NCI-H345 treated with DMSO at 0.1 percent for 48 hours (cell line): Measurements from ENCODE around the gene BCAS3.

Experiments used
- DNase-seq: peaks from one replicate; lab custom pipeline; 2025; ENCODE audit not compliant: unreplicated experiment; lab: John Stamatoyannopoulos, UW

Gene BCAS3

DNA sequence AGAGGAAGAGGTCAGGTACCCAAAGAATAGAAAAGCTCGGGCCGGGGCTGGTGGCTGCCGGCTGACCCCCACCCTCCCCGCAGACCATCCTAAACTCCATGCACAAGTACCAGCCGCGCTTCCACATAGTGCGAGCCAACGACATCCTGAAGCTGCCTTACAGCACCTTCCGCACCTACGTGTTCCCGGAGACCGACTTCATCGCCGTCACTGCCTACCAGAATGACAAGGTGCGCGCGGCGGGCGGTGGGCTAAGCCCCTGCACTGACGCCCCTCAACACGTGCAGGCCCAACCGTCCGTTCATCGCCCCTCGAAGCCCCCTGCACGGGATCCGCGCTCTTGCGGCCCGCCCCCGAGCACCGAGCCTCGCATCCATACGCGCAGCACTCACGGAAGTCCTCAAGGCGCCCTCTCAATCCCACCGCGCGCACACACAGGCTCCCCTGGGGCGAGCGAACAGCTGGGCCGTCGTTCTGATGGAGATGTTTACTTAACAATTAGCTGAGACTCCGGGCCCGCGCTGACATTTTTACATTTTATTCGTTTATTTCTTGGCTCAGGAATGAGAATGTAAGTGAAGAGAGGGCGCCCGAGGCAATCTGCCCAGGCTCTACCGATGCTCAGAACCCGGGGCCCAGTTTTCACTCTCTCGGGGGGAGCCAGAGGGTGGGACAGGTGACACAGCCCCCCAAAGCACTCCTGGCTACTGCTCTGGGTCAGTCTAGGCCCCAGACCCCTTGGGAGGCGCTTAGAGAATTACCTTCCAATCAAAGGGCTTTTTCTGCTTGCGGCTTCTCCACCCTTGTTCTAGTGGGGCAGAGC, 725.5 kb downstream of the BCAS3 start:
- DNase-seq = peak; percentile 58

GRCh38 chr17:61403801-61404662, 726.4 kb downstream of the BCAS3 start:
- DNase-seq = no peak

DNA sequence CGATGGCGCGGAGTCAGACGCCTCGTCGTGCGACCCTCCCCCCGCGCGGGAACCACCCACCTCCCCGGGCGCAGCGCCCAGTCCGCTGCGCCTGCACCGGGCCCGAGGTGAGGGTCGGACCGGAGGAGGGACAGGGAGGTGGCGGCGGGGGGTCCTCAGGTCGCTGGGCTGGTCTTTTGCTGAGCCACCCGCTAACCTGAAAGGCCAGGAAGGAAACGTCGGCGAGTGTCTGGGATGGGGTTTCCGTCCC, 726.9 kb downstream of the BCAS3 start:
- DNase-seq = no peak

GRCh38 chr17:61404913-61405685, 727.4 kb downstream of the BCAS3 start:
- no peak for DNase-seq

DNA sequence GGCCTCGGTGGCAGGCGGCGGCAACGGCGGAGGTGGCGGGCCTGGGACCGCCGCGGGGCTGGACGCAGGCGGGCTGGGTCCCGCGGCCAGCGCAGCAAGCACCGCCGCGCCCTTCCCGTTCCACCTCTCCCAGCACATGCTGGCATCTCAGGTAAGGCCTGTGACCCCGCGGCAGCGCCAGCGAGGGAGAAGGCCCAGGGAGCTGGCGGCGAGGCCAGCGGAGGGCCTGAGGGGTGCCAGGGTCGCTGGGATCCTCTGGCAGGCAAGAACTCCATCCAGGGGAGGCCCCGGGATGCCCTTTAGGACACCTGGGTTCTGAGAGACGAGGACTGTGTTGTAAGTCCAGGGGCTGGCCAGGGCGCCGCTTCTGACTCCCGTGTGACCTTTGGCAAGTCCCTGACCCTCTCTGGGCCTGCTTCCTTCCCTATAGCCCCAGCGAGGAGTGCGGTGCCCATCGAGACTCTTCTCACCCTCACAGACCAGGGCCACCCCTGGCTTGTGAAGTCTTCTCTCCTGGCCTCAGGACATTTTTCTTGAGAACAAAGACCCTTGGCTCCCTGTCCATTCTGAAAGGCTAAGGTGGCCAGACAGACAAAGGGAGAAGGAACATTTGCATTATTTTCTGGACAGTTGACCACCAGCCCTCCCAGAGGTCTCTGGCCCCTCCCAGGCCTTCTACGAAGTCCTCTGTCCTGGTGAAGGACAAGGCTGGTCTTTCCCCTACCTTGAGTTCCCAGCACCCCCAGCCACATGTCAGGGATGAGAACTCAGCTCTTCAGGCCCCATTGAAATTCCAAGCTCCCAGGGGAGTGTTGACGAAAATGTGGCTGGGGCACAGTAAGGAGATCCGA, 728.3 kb downstream of the BCAS3 start:
- no peak for DNase-seq

GRCh38 chr17:61406537-61406845, 728.8 kb downstream of the BCAS3 start:
- DNase-seq = no peak

DNA sequence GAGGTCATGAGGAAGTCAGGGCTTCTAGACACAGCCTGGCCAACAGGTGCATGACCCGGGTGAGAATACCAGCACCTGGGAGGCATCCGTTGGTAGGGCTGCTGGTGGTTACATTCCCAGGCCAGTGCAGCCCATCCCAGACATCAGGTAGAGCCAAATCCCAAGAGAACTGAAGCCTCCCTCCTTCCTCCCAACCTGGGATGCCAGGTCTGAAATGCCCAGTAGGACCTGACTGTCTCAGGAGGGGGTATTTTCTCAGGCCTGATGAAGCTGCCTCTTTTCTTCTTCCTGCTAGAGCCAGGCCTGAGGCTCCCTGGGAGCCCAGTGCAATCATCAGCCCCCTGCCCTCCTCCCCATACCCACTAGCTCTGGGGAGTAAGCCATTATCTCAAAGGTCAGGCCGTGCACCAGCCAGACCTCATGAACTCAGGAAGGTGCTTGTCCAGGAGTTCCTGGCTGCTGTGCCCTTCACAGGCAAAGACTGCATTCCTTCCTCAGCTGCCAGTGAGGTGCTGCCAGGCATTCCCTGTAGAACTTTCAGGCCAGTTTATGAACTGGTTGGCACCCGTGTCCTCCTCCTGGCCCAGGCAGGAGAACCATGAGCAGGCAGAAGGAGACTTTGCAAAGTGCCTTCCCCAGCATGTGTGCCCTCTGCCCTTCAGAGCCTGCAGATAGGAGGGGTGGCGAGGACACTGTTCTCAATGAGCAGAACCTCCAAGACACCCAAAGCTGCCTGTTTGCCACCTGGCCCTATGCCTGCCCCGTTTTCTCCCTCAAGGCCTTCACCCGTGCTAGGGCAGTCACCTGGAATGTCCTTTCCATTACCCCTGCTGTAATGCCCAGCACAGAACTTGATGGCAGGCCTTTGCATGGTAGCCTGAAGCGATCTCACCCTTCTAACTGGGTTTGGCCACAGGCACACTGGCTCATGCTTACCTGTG, 729.6 kb downstream of the BCAS3 start:
- no peak for DNase-seq

- DNase-seq = no peak
Measured at GRCh38 chr17:61408151-61409041, 730.7 kb downstream of the BCAS3 start.

- no peak for DNase-seq
Measured at GRCh38 chr17:61409301-61410112, 731.9 kb downstream of the BCAS3 start.

DNA sequence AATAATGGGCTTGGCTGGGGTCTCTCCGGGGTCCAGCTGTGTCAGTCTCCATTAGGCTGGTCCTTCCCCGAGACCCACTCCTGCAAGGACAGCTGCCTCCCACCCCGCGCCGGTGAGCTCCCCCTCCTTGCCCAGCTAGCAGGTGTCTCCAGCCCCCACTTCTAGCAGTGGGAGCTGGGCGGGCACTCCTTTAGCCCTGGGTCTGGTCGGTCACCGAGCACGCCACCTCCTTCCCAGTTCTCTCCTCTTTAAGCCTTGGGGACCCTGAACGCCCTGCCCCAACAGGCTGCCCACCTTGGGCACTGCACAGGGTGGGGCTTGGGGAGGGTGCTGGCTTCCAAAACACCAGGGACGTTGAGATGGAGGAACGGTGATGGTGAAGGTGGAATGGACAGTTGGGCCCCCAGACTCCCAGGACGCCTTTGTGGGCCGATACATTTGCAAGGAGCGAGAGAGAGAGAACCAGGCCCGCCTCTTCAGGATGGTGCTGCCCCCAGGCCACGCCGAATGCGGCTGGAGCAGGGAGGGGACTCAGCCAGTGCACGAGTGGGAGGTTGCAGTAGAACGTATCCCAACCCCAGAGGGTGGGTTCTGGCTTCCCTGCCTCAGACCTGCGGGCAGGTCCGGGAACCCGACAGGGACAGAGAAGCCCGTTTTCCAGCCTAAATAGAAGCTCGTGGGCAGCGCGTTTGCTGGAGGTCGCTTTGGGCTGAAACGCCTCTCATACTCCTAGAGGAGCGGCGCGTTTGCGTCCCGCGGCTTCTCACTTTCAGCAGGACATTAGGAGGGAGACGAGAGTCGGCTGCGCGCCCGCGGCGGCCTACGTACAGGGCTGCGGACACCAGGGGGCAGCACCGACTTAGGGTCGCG, 732.7 kb downstream of the BCAS3 start:
- no peak for DNase-seq

DNA sequence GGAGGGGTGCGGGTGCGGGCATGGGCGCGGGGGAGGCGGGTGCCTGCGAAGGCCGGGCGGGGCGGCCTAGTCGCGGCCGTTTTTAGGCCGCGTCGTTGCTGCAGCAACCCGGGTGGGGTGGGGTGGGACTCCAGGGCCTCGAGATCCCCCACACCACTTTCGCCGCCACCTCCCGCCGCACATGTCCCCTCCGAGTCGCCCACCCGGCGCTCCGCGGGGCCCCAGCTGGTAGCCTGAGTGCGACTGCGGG, 733.3 kb downstream of the BCAS3 start:
- DNase-seq = no peak

GRCh38 chr17:61411261-61412142, 733.9 kb downstream of the BCAS3 start:
- no peak for DNase-seq

DNA sequence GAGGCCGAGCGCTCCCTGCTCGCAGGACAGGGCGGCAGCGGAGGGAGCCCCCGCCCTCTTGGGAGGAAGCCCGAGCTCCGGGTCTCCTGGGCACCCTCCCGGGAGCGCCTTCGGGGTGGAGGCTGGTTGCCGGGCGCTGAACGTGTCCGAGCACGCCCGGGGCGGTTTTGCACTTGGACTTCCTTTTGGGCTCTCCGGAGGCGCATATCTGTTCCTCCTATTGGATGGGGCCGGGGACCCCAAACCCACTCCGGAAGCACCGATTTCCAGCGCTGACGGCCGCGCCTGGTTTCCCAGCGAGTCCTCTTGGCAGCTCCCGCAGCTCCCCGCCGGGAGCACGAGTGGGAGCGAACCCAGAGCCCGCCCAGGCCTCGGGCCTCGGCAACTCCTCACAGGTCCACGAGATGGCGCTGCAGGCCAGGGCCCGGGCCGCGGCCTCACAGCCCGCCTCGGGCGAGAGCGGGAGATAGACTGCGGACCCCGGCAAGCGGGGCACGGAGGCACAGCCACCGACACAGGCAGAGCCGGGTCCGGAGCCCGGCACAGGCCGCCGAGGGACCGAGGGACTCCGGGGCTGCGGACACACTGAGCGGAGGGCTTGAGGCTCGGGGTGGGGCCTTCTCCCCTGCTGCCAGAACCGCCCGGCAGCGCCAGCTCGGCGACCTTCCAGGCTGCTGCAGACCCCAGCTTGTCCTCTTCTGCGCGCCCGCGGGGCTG, 734.6 kb downstream of the BCAS3 start:
- peak; percentile 73 for DNase-seq

DNA sequence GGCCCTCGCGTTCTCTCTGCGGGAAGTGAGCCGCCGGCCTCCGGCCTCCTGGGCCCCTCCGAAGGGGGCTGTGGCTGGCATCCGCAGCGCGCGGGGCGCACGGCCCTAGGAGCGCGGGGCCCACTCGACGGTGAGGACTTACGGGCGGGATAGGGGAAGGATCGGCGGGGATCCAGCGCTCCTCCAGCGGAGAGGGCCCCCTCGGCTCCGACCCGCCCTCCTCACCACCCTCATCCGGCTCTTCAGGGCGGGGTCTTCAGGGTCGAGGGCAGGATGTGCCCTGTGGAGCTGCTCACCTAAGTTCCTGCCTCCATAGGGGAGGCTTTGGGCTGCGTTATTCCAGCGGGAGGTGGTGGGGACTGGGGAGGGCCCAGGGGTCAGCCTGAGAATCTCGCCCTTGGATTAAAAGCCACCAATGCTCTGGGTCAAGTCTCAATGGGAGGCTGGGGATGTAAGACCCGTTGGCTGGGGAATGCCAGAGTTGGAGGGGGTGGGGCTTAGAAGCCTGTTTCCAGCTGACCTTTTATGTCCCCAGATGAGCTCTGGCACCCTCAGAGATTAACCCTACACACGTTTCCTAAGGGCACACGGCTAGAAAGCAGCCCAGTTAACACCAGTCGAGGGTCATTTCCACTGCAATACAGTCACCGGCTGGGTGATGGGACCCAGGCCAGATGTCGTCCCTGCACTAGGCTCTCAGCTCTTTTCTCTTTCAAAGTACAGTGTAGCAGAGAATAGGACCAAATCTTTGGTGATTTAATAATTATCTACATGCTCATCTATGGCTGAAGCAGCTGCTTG, 735.4 kb downstream of the BCAS3 start:
- no peak for DNase-seq

DNA sequence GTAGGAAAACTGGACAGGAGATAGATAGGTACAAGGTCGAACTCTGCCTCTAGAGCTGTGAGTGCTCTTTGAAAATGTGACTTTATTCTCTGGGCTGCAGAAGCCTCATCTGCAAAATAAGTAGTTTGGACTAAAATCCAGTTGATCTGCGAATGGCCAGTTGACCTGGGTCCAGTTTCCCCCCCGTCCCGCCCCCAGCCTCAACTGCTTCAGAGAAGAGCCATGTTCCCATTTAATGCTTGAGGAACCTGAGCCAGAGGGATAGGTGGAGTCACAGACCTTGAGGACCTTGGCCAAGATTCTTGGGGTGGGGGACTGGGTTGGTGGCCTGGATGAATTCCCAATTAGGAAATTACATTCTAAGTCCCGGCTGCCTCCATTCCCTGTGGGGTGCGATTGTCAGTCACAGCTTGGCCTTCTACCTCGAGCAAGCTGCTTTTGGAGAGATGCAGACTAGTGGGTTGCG, 736.0 kb downstream of the BCAS3 start:
- DNase-seq = no peak
